HEK293T (cell line): ENCODE data around the gene CYB5R3.
"Not testable (repeated sequence)": the region's sequence is repeated elsewhere in the genome, so short reads cannot be mapped to it uniquely, and the experiment has no call there.

Experiments
- ARNT ChIP-seq: fragments of 450-650 bp; IDR thresholded peaks from 2 replicates; pipeline ENCODE4 v1.6.1; 2017; ENCODE audit warnings: mild to moderate bottlenecking
- FOXK2 ChIP-seq: fragments of 450-650 bp; IDR thresholded peaks from 2 replicates; pipeline ENCODE4 v1.6.1; 2016; ENCODE audit warnings: mild to moderate bottlenecking
- FOXM1 ChIP-seq: fragments of 450-650 bp; IDR thresholded peaks from 2 replicates; pipeline ENCODE4 v1.6.1; 2017; ENCODE audit warnings: mild to moderate bottlenecking, borderline replicate concordance
- L3MBTL2 ChIP-seq: fragments of 450-650 bp; conservative IDR thresholded peaks from 2 replicates; pipeline ENCODE4 v1.6.1; 2016; ENCODE audit warnings: mild to moderate bottlenecking
- SP1 ChIP-seq: fragments of 450-650 bp; IDR thresholded peaks from 2 replicates; pipeline ENCODE4 v1.6.1; 2017
- SUZ12 ChIP-seq: fragments of 450-650 bp; IDR thresholded peaks from 2 replicates; pipeline ENCODE4 v1.6.1; 2016; ENCODE audit warnings: mild to moderate bottlenecking
- ZNF384 ChIP-seq: fragments of 450-650 bp; IDR thresholded peaks from 2 replicates; pipeline ENCODE4 v1.6.1; 2016

GRCh38 chr22:42571068-42571467 lies 78.1 kb downstream of the CYB5R3 start:
- not testable (repeated sequence) for TF ChIP-seq SUZ12, ARNT, L3MBTL2, ZNF384, SP1, FOXK2, FOXM1
